GM15510 (cell line): ENCODE results near the gene SLC22A23.

Experiments
- POLR2A ChIP-seq: IDR thresholded peaks from 3 replicates; pipeline ENCODE4 v1.6.1; 2011; ENCODE audit warnings: borderline replicate concordance; ENCODE audit not compliant: insufficient read length; ENCODE audit errors: extremely low read depth

Gene SLC22A23

GRCh38 chr6:3228046-3228671 is 228.7 kb downstream of the SLC22A23 start:
- no peak for TF ChIP-seq POLR2A

DNA sequence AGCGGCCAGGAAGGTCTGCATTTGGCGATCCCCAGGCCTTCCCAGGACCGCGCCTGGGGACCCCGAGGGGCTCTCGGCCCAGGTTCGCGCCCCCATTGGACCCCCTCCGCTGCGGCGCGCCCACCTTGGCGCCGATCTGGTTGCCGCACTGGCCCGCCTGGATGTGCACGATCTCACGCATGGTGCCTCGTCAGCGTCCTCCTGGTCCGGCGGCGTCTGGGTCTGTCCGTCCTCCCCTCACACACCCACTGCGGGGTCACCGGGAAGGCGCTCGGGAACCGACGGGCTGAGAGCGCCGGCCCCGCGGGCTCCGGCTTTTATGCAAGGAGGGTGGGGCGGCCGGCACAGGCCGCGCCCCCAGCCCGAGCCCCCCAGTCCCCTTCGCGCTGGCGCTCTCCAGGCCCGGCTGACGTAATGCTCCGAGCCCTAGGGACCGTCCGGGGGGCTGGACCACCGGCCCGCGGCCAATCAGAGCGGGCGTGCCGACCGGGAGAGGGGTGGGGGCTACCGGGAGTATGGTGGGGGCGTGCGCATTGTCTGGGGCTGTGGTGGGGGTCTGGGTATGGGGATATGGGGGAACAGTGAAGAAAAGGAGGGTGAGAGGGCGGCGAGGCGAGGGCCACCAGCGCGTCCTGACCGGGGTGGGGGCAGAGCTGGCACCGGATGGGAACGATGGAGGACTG is 229.3 kb downstream of the SLC22A23 start, which contains the start of gene TUBB2B:
Gene TUBB2B, minus strand, starts transcription at position 291 of the 683 bp plus-strand sequence. Its CDS starts 110 bp downstream, at position 181.
- TF ChIP-seq POLR2A: peak; percentile 28

DNA sequence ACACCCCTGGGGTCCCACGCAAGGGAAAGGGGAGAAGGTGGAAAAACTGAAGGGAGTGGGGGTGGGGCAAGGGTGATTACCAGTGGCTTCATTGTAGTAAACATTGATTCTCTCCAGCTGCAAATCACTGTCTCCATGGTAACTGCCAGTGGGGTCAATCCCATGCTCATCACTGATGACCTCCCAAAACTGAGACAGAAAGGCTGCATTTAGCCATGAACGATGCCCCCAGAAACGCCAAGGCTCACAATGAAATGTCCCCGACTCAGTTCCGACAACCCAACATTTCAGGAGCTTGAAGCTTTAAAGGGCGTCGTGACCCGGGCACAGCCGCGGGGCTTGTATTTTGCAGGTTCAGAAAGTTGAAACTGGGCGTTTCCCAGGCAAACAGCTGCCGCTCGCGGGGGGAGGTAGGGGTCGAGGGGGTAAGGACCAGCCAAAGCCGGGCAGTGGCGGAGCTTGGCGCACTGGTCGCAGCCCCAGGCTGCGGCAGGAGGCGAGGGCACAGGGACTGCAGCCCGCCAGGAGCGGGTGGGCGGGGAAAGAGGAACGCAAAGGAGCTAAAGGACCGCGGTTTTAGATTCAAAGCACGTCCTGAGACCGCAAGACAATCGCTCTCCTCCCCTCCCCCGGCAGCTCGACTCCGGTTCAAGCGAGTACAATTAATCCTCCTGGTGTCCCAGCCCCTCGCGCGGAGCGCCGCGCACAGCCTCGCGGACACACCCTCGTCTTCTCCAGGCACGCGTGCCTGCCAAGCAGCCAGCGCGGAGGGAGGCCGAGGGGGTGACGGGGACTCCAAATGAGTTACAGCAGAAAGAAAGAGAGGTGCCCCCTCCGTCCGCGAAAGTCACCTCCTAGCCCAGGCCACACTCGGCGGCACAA is 230.1 kb downstream of the SLC22A23 start:
- no peak for TF ChIP-seq POLR2A

DNA sequence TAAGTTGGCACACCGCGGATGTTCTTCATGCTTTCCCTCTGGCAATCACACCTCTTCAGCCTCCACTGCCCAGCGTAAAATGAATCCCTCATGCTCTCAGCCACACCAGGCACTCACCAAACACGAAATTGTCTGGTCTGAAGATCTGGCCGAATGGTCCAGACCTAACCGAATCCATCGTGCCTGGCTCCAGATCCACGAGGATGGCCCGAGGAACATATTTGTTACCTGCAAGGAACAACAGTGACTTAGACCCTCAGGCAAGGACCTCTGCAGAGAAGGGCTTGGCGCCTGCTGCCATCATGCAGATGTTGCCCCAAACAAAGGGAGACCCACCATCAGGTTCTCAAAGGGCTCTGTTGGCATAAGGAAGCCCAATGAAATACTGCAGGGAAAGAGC is 230.8 kb downstream of the SLC22A23 start:
- no peak for TF ChIP-seq POLR2A

GRCh38 chr6:3222506-3223038 is 234.3 kb downstream of the SLC22A23 start:
- no peak for TF ChIP-seq POLR2A

DNA sequence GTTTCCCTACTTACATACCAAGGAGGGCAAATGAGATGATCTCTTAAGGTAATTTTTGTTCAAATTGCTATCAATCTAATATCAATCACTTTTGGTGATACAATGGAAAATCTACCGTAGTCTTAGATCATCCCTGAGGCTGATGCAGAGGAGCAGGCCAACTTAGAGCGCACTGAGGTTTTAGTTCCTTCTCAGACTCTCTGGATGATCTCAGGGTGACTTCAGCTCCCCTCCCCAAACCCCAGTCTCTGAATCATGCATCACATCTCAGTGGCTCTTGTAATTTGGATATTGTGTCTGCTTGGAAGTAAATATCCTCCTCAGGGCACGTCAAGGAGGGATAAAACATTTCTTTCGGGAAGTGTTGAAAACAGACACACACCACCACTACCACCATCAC is 235.3 kb downstream of the SLC22A23 start:
- TF ChIP-seq POLR2A: no peak

DNA sequence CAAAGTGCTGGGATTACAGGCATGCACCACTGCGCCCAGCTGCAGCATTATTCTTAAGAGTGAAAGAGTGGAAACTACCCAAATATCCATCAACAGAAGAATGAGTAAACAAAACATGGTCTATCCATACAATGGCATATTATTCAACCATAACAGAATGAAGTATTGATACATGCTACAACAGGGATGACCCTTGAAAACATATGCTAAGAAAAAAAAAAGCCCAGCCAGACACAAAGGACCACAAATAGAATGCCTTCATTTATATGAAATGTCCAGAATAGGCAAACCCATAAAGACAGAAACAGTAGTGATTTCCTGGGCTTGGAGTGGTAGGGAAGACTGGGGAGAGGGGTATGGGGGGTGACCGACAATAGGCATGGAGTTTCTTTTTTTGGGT is 236.5 kb downstream of the SLC22A23 start:
- no peak for TF ChIP-seq POLR2A
